Activated naive CD8-positive, alpha-beta T cell treated with anti-CD3 and anti-CD28 coated beads, Interleukin-2, amount 50 U/mL, for 24 hours (primary cell): ENCODE results near the gene SGCA.

Source experiments
- ATAC-seq: fragments of 150-1000 bp; cut with Tn5 transposase; one replicate; pipeline ENCODE4 v1.10.0; 2021
- DNase-seq: peaks from one replicate; pipeline ENCODE4 v3.0.0; 2021
- H3K27ac Mint-ChIP-seq: one replicate; pipeline ENCODE4 v1.8.0; 2021; ENCODE audit warnings: mild to moderate bottlenecking, mixed read lengths
- H3K27me3 Mint-ChIP-seq: one replicate; pipeline ENCODE4 v1.8.0; 2021; ENCODE audit warnings: mixed read lengths
- H3K36me3 Mint-ChIP-seq: one replicate; pipeline ENCODE4 v1.8.0; 2021; ENCODE audit warnings: low read depth, mixed read lengths
- H3K4me1 Mint-ChIP-seq: one replicate; pipeline ENCODE4 v1.8.0; 2021; ENCODE audit warnings: mixed read lengths
- H3K4me3 Mint-ChIP-seq: one replicate; pipeline ENCODE4 v1.8.0; 2021; ENCODE audit warnings: mild to moderate bottlenecking, moderate library complexity, mixed read lengths
- H3K9me3 Mint-ChIP-seq: one replicate; pipeline ENCODE4 v1.8.0; 2021; ENCODE audit warnings: mixed read lengths

SGCA gene

DNA sequence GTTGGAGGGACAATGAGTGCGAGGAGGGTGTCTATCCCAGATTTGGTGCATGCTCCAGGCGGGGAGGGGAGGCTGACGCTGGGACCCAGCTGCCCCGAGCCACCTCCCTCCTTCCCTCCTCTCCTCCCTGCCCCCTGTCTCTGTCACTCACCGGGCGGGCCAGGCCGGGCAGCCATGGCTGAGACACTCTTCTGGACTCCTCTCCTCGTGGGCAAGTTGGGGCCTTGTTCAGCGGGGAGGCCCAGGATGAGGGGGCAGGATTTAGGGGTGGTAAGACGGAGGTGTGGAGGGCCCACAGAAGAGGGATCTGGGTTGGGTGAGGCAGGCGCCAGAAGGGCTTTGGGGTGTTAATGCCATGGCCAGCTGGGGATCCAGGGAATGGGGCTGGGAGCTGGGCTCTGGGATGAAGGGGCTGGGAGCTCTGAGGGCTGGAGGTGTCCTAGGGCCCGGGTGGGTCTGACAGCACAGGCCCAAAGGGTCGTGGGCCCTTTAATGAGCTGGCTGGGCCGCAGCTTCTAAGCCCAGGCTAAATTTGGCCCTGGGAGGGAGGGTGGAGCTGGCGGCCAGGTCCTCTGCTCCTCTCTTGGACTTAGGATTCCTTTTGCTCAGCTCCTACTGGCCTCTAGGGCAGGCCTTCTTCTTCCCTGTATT lies at the start of gene SGCA:
Gene SGCA, plus strand, starts transcription at position 139 of the 651 bp plus-strand sequence. Its CDS starts 36 bp downstream, at position 175.
- DNase-seq (no peak), ATAC-seq (no peak)
- H3K27me3 Mint-ChIP-seq, result no peaks in the 10 kb centered on the region
- H3K36me3 Mint-ChIP-seq, result no peaks in the 10 kb centered on the region
- H3K27ac Mint-ChIP-seq, result no peak within 1 kb of the TSS
- no peaks in the 10 kb centered on the region for H3K9me3 Mint-ChIP-seq
- no peak within 1 kb of the TSS for H3K4me3 Mint-ChIP-seq
- H3K4me1 Mint-ChIP-seq, result peaks cover 43% of the 10 kb centered on the region

- no peak overlapping the region for H3K27ac Mint-ChIP-seq
- peak overlapping the region; percentile 25 for H3K4me3 Mint-ChIP-seq
- peaks cover 11% of the 10 kb centered on the region for H3K4me1 Mint-ChIP-seq
- ATAC-seq (peak; percentile 76), DNase-seq (peak; percentile 67)
- H3K36me3 Mint-ChIP-seq, result no peaks in the 10 kb centered on the region
- H3K9me3 Mint-ChIP-seq, result no peaks in the 10 kb centered on the region
- peaks cover 43% of the 10 kb centered on the region for H3K27me3 Mint-ChIP-seq
Observed at GRCh38 chr17:50117202-50118051, 48.4 kb upstream of the SGCA start.

DNA sequence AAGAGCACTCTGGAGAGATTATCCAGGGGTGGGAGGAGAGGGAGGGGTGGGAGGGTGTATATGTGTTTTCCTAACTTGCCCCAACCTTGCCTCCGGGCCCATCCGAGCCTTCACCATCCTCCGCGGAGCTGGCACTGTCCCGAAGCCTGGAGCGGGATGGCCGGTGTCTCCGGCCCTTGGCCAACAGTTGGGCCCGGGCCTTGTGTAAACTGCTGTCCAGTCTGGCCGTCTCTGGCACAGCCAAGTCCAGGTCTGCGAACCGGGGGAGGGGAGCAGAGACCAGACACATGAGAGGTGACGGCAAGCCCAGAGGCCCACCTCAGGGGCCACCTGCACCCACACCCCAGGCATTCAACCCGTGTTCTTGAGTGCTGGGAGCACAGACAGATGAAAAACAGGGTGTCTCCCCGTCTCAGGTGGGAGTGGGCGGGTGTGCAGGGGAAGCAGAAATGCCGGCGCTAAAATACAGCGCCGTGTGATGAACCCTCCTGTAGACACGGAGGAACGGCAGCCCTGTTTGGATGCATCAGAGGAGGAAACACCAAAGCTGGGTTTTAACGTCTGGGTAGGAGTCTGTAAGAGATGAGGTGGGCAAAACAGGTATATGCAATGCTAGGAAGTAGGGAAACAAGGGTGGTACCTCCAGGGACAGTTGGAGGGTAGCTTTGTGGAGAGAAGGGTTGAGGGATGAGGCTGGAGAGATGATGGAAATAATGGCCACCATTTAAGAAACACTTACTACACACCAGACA lies 47.6 kb upstream of the SGCA start:
- no peak for ATAC-seq

GRCh38 chr17:50118828-50119218 lies 47.0 kb upstream of the SGCA start:
- Mint-ChIP-seq H3K4me1 (peaks cover 11% of the 10 kb centered on the region), H3K27ac (no peak overlapping the region), H3K4me3 (no peak overlapping the region), H3K36me3 (no peaks in the 10 kb centered on the region), H3K27me3 (peaks cover 45% of the 10 kb centered on the region), H3K9me3 (no peaks in the 10 kb centered on the region)
- no peak for DNase-seq
- ATAC-seq, result no peak

More for the DNA sequence above, 47.6 kb upstream of the SGCA start:
- Mint-ChIP-seq H3K4me3 (no peak overlapping the region), H3K4me1 (peaks cover 11% of the 10 kb centered on the region), H3K9me3 (no peaks in the 10 kb centered on the region), H3K36me3 (no peaks in the 10 kb centered on the region), H3K27me3 (peaks cover 46% of the 10 kb centered on the region), H3K27ac (no peak overlapping the region)
- no peak for DNase-seq

GRCh38 chr17:50120475-50121253 lies 45.1 kb upstream of the SGCA start:
- no peaks in the 10 kb centered on the region for H3K36me3 Mint-ChIP-seq
- no peak overlapping the region for H3K4me3 Mint-ChIP-seq
- DNase-seq (no peak), ATAC-seq (no peak)
- H3K9me3 Mint-ChIP-seq, result no peaks in the 10 kb centered on the region
- peaks cover 7% of the 10 kb centered on the region for H3K4me1 Mint-ChIP-seq
- peaks cover 39% of the 10 kb centered on the region for H3K27me3 Mint-ChIP-seq
- no peak overlapping the region for H3K27ac Mint-ChIP-seq

GRCh38 chr17:50122945-50123344 lies 42.9 kb upstream of the SGCA start:
- no peak overlapping the region for H3K4me3 Mint-ChIP-seq
- no peaks in the 10 kb centered on the region for H3K9me3 Mint-ChIP-seq
- peaks cover 25% of the 10 kb centered on the region for H3K27me3 Mint-ChIP-seq
- H3K4me1 Mint-ChIP-seq, result no peaks in the 10 kb centered on the region
- ATAC-seq (no peak), DNase-seq (no peak)
- no peak overlapping the region for H3K27ac Mint-ChIP-seq
- no peaks in the 10 kb centered on the region for H3K36me3 Mint-ChIP-seq

- no peaks in the 10 kb centered on the region for H3K36me3 Mint-ChIP-seq
- H3K27me3 Mint-ChIP-seq, result peaks cover 29% of the 10 kb centered on the region
- peaks cover 4% of the 10 kb centered on the region for H3K4me1 Mint-ChIP-seq
- no peak overlapping the region for H3K4me3 Mint-ChIP-seq
- no peak for ATAC-seq
- H3K9me3 Mint-ChIP-seq, result no peaks in the 10 kb centered on the region
- DNase-seq, result no peak
- H3K27ac Mint-ChIP-seq, result no peak overlapping the region
Observed at GRCh38 chr17:50123649-50124349, 42.0 kb upstream of the SGCA start.

DNA sequence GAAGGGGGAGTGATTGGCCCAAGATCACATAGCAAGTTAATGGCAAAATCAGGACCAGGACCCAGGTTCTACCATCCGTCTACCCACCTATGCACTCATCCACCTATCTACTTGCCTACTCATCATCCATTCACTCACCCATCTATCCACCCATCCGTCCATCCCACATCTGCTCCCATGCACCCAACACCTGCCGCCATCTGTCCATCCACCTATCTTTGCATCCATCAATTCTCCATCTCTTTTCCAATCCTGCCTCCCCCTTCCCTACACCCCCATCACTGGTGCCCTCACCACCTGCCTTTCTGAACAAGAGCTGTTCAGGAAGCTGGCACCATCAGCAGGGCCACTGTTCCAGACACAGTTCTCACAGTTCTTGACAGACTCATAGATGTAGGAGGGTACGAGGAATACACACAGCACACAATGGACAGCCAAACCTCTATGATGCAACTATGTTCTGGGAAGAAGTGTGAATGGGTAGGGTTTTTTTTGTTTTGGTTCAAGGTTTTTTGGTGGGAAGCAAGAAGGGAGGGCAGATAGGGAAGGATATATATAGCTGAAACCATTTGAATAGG lies 40.3 kb upstream of the SGCA start:
- Mint-ChIP-seq H3K27me3 (peaks cover 22% of the 10 kb centered on the region), H3K36me3 (no peaks in the 10 kb centered on the region), H3K9me3 (no peaks in the 10 kb centered on the region), H3K4me1 (peaks cover 6% of the 10 kb centered on the region), H3K4me3 (no peak overlapping the region), H3K27ac (no peak overlapping the region)
- ATAC-seq (no peak), DNase-seq (no peak)

GRCh38 chr17:50127697-50128361 lies 38.0 kb upstream of the SGCA start:
- no peaks in the 10 kb centered on the region for H3K9me3 Mint-ChIP-seq
- peaks cover 19% of the 10 kb centered on the region for H3K4me1 Mint-ChIP-seq
- ATAC-seq, result no peak
- no peak for DNase-seq
- H3K4me3 Mint-ChIP-seq, result no peak overlapping the region
- peaks cover 22% of the 10 kb centered on the region for H3K27me3 Mint-ChIP-seq
- peaks cover 6% of the 10 kb centered on the region for H3K36me3 Mint-ChIP-seq
- no peak overlapping the region for H3K27ac Mint-ChIP-seq

GRCh38 chr17:50128441-50129352 lies 37.1 kb upstream of the SGCA start:
- Mint-ChIP-seq H3K27ac (peak overlapping the region; percentile 64), H3K4me1 (peaks cover 19% of the 10 kb centered on the region), H3K27me3 (peaks cover 22% of the 10 kb centered on the region), H3K4me3 (peak overlapping the region; percentile 65), H3K9me3 (no peaks in the 10 kb centered on the region), H3K36me3 (peaks cover 6% of the 10 kb centered on the region)
- ATAC-seq, result no peak
- no peak for DNase-seq

DNA sequence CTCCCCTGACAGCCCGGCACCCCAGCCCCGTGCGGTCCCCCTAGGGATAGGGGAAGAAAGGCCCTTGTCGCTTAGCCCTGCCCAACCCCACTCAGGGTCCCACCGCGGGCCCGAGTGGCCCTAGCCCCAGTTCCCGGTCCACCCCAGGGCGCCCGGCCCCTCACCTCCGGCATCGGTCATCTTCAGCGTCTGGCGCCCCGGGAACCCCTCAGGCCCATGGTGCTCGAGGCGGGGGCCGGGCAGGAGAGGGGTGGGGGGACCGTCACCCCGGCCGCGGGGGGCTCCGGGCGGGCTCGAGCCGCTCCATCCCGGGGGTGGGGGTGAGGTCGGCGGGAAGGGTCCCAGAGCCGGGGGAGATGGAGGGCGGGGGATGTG lies 36.5 kb upstream of the SGCA start:
- H3K27me3 Mint-ChIP-seq, result peaks cover 22% of the 10 kb centered on the region
- DNase-seq (no peak), ATAC-seq (no peak)
- H3K36me3 Mint-ChIP-seq, result peaks cover 9% of the 10 kb centered on the region
- H3K27ac Mint-ChIP-seq, result no peak overlapping the region
- no peak overlapping the region for H3K4me3 Mint-ChIP-seq
- peaks cover 21% of the 10 kb centered on the region for H3K4me1 Mint-ChIP-seq
- H3K9me3 Mint-ChIP-seq, result no peaks in the 10 kb centered on the region
